HepG2 (cell line): ENCODE results near the gene JMJD1C. TPM values are rescaled to one million over a fixed set of nuclear protein-coding genes. Genes with fewer than 3 reads are reported as not detected.
A peak's percentile ranks its signal among the peaks of the same experiment; 100 is the strongest.

Experiments
- ATAC-seq: fragments of 200-7000 bp; cut with Tn5 transposase; 3 replicates; pipeline ENCODE4 v1.9.1; 2020; ENCODE audit warnings: mild to moderate bottlenecking, moderate library complexity
- BruUV-seq: library from RNA; stranded (reverse); fragments of 400-500 nt; replicated peaks from 2 replicates; lab custom pipeline; 2021; lab: Mats Ljungman, UMichigan
- CTCF ChIA-PET: fragments of 300-600 bp; formaldehyde crosslinking; extraction: SDS; loops from one replicate; lab custom pipeline; 2021; ENCODE audit warnings: low total read pairs, inconsistent platforms, low intra/inter-chr PET ratio; lab: Yijun Ruan, JAX
- POLR2A ChIA-PET: fragments of 350-600 bp; sonication (Branson Sonifier 250); formaldehyde crosslinking; loops from one replicate; lab custom pipeline; 2020; ENCODE audit warnings: antibody characterized with exemption, inconsistent platforms; lab: Yijun Ruan, JAX
- DNase-seq: peaks from one replicate; pipeline ENCODE4 v3.0.0-alpha.2; 2015; ENCODE audit warnings: low spot score
- FAIRE-seq: peaks from 3 replicates; lab custom pipeline; 2011; peaks lifted over from hg19 to GRCh38; lab: Jason Lieb, UNC
- H2AFZ ChIP-seq: one replicate; pipeline ENCODE4 v1.6.1; 2011; ENCODE audit warnings: low read length, inconsistent platforms
- H3K27ac ChIP-seq: fragments of 300-600 bp; 3 replicates; pipeline ENCODE4 v1.8.0; 2011; ENCODE audit warnings: mixed run types, mild to moderate bottlenecking, mixed read lengths, low read length, inconsistent platforms; ENCODE audit not compliant: insufficient read depth; ENCODE audit errors: extremely low read length
- H3K27me3 ChIP-seq, 2 experiments: fragments of 200-600 bp in 1 of 2; 2 replicates in 1 of 2; 3 replicates in 1 of 2; pipeline versions ENCODE4 v1.6.0 to v1.8.0; 2011; ENCODE audit warnings: low read length in 2 of 2, mild to moderate bottlenecking in 2 of 2, moderate library complexity in 2 of 2, inconsistent platforms in 1 of 2; ENCODE audit not compliant: insufficient read depth in 2 of 2, control insufficient read depth in 1 of 2
- H3K36me3 ChIP-seq, 2 experiments: fragments of 200-600 bp in 1 of 2; replicated peaks in 1 of 2; 2 replicates in 1 of 2; 3 replicates in 1 of 2; pipeline versions ENCODE4 v1.5.1 to v1.8.0; 2011; ENCODE audit warnings: low read length in 2 of 2, inconsistent platforms in 1 of 2; ENCODE audit not compliant: insufficient read depth in 2 of 2, control insufficient read depth in 1 of 2
- H3K4me1 ChIP-seq: 2 replicates; pipeline ENCODE4 v1.5.1; 2012; ENCODE audit warnings: low read length, inconsistent platforms; ENCODE audit not compliant: insufficient read depth
- H3K4me2 ChIP-seq: 2 replicates; pipeline ENCODE4 v1.6.0; 2011; ENCODE audit warnings: low read depth, low read length, inconsistent platforms
- H3K4me3 ChIP-seq, 3 experiments: fragments of 200-600 bp in 1 of 3; sonication (generic), shearing (Covaris generic) in 1 of 3; replicated peaks in 1 of 3; 2 replicates each; pipeline ENCODE4 v1.5.1; 2011 to 2016; ENCODE audit warnings: low read length in 3 of 3, inconsistent platforms in 2 of 3, low read depth in 2 of 3, mild to moderate bottlenecking in 2 of 3, control low read depth in 1 of 3, mixed read lengths in 1 of 3; ENCODE audit not compliant: insufficient read depth in 1 of 3
- H3K79me2 ChIP-seq: one replicate; pipeline ENCODE4 v1.6.1; 2011; ENCODE audit warnings: low read length, inconsistent platforms; ENCODE audit not compliant: insufficient read depth
- H3K9ac ChIP-seq: 2 replicates; pipeline ENCODE4 v1.6.0; 2011; ENCODE audit warnings: mild to moderate bottlenecking, low read depth, low read length, inconsistent platforms; ENCODE audit not compliant: insufficient read depth
- H3K9me3 ChIP-seq: 2 replicates; pipeline ENCODE4 v1.5.1; 2012; ENCODE audit warnings: mild to moderate bottlenecking, low read length
- H4K20me1 ChIP-seq: 2 replicates; pipeline ENCODE4 v1.6.0; 2011; ENCODE audit warnings: inconsistent platforms, mild to moderate bottlenecking, low read length, moderate library complexity; ENCODE audit not compliant: insufficient read depth
- BCL6 ChIP-seq: IDR thresholded peaks from 2 replicates; pipeline ENCODE4 v1.6.1; 2016; ENCODE audit warnings: missing genetic modification reagents, missing compliant biosample characterization
- GZF1 ChIP-seq: sonication (generic); formaldehyde crosslinking; IDR thresholded peaks from 2 replicates; pipeline ENCODE4 v1.5.1; 2020; ENCODE audit warnings: mild to moderate bottlenecking, missing genetic modification reagents
- MYNN ChIP-seq: sonication (generic); formaldehyde crosslinking; IDR thresholded peaks from 2 replicates; pipeline ENCODE4 v1.4.0; 2020; ENCODE audit warnings: mild to moderate bottlenecking, low read depth, missing genetic modification reagents
- PCBP1 ChIP-seq: fragments of 200-400 bp; formaldehyde crosslinking; IDR thresholded peaks from 2 replicates; pipeline ENCODE4 v1.6.1; 2017; ENCODE audit warnings: mild to moderate bottlenecking, low read depth, low read length, borderline replicate concordance
- RFXANK ChIP-seq: IDR thresholded peaks from 2 replicates; pipeline ENCODE4 v1.6.1; 2016
- SCMH1 ChIP-seq: sonication (generic); formaldehyde crosslinking; IDR thresholded peaks from 2 replicates; pipeline ENCODE4 v1.9.0; 2021; ENCODE audit warnings: missing genetic modification reagents, mild to moderate bottlenecking, borderline replicate concordance
- SP5 ChIP-seq: IDR thresholded peaks from 2 replicates; pipeline ENCODE4 v1.6.1; 2016; ENCODE audit warnings: low read depth, borderline replicate concordance
- THYN1 ChIP-seq: sonication (generic); formaldehyde crosslinking; IDR thresholded peaks from 2 replicates; pipeline ENCODE4 v1.8.1; 2023; ENCODE audit warnings: low read depth, mild to moderate bottlenecking, moderate library complexity, missing genetic modification reagents, borderline replicate concordance
- WGBS: methylation state at CpG from one replicate; pipeline ENCODE4 v1.1.6; 2017; ENCODE audit warnings: low lambda C conversion rate; 5-methylcytosine and 5-hydroxymethylcytosine counted together
- in situ Hi-C: cut with HindIII; loops from 2 replicates; pipeline ENCODE4 v1.10.0; 2017; ENCODE audit warnings: low pct_unique_long_range_greater_than_20kb; ENCODE audit not compliant: extremely low pct_ligation_motif_present
- intact Hi-C: fragments of 100-400 bp; cut with micrococcal nuclease; formaldehyde crosslinking; loops from one replicate; pipeline ENCODE4 v1.10.0; 2022; ENCODE audit not compliant: unreplicated experiment
- polyA plus RNA-seq, 8 experiments: library from polyadenylated mRNA; depleted of rRNA in 3 of 8; stranded (reverse) in 7 of 8; unstranded in 1 of 8; fragments of >200 nt; fragmentation: Illumina TruSeq in 4 of 8; extraction: Trizol in 4 of 8; gene quantifications; 2 replicates each; pipeline versions ENCODE4 v1.2.1 to v1.2.3, GENCODE V29; 2011 to 2016; ENCODE audit warnings: low read depth in 4 of 8, missing spikeins in 1 of 8, mixed read lengths in 1 of 8; ENCODE audit not compliant: insufficient read depth in 1 of 8
- total RNA-seq, 5 experiments: library from RNA; depleted of rRNA; stranded (reverse); fragments of >200 nt; fragmentation: Illumina TruSeq; extraction: Trizol; gene quantifications; 2 replicates each; pipeline ENCODE4 v1.2.3, GENCODE V29; 2016; ENCODE audit warnings: low read depth in 1 of 5

Gene JMJD1C
- total and polyA plus RNA-seq, 2 of the 13 experiments (the other 11 are each of a cell fraction or from before 2014, with no cell fraction given): 42.3 to 42.7 TPM

DNA sequence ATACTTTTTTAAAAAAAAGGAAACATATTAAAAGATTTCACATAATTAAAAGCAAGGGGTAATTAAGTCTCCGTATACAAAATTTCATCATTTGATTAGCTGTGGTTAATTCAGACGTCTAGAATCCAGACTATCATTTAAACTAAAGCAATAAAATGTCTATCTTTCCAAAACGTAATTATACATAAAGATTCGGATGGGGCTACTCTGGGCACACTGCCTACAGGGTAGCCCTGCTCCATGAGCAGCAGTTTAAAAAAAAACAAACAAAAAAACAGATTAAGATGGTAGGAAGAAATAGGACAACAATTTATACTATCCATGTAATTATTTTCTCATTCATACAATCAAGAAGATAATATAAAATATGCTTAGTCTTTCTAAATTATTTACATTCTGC is 236.6 kb downstream of the JMJD1C start:
- intact Hi-C loops (no loop called here), in situ Hi-C loops (no loop called here)
- peaks cover 62% of the 10 kb centered on the region for H4K20me1 ChIP-seq
- 0 out of 2 replicates have a peak, but pooled peaks cover 8% of the 10 kb centered on the region for H3K4me1 ChIP-seq
- H3K79me2 ChIP-seq: peaks cover 92% of the 10 kb centered on the region
- H3K4me2 ChIP-seq: no peak overlapping the region
- BruUV-seq: no TSS peak
- H3K9ac ChIP-seq: no peak overlapping the region
- no peak for ATAC-seq
- H2AFZ ChIP-seq: no peak overlapping the region
- no peaks in the 10 kb centered on the region for H3K9me3 ChIP-seq
- peaks cover 0 to 6% of the 10 kb centered on the region in 2 experiments; a peak in 1 of 5 replicates for H3K36me3 ChIP-seq
- no peaks in the 10 kb centered on the region for H3K27me3 ChIP-seq
- FAIRE-seq: no peak
- no peak overlapping the region for H3K4me3 ChIP-seq
- WGBS: 97% methylated on average over 4 of the region's 4 CpGs
- ChIA-PET CTCF (no interaction called here), POLR2A (no interaction called here)
- no peak overlapping the region for H3K27ac ChIP-seq
- TF ChIP-seq RFXANK (CRISPR knock-in tag) (no peak), SP5 (CRISPR knock-in tag) (no peak), GZF1 (CRISPR knock-in tag) (no peak)
- no peak for DNase-seq

DNA sequence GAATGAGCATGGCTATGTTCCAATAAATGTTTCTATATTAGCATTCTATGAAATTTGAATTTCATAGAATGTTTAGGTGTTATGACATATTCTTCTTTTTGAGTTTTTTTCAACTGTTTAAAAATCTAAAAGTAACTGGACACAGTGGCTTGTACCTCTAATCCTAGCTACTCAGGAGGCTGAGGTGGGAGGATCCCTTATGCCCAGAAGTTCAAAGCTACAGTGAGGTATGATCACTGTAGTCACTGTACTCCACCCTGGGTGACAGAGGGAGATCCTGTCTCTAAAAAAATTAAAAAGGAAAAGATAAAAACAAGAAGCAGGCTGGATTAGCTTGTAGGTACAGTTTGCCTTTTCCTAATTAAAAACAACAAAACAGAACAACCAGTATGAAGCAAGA is 237.5 kb downstream of the JMJD1C start:
- no peak overlapping the region for H3K4me3 ChIP-seq
- H3K27ac ChIP-seq: no peak overlapping the region
- in situ Hi-C loops: no loop called here

More for the DNA sequence above, 237.5 kb downstream of the JMJD1C start:
- BruUV-seq: no TSS peak
- DNase-seq (no peak), ATAC-seq (peak; percentile 41; the same call in 1 of the 3 replicates), FAIRE-seq (no peak)
- no peak for TF ChIP-seq THYN1
- TF ChIP-seq BCL6 (CRISPR knock-in tag): no peak
- TF ChIP-seq PCBP1: no peak
- TF ChIP-seq SCMH1 (CRISPR knock-in tag): no peak
- no peak for TF ChIP-seq MYNN (CRISPR knock-in tag)
- Histone ChIP-seq H2AFZ (no peak overlapping the region), H4K20me1 (peaks cover 64% of the 10 kb centered on the region), H3K9me3 (no peaks in the 10 kb centered on the region), H3K4me2 (no peak overlapping the region), H3K79me2 (peaks cover 90% of the 10 kb centered on the region), H3K4me1 (0 out of 2 replicates have a peak, but pooled peaks cover 8% of the 10 kb centered on the region), H3K36me3 (0 out of 5 replicates have a peak, but pooled peaks cover 0 to 6% of the 10 kb centered on the region in 2 experiments), H3K27me3 (no peaks in the 10 kb centered on the region), H3K9ac (no peak overlapping the region)
- POLR2A ChIA-PET: no interaction called here
- intact Hi-C loops: no loop called here
- CTCF ChIA-PET: no interaction called here
